IgD-negative memory B cell (primary cell): ENCODE data around the gene PDZD2. TPM values are rescaled to one million over a fixed set of nuclear protein-coding genes. Genes with fewer than 3 reads are reported as not detected.
A peak's percentile ranks its signal among the peaks of the same experiment; 100 is the strongest.

Experiments
- H3K27ac Mint-ChIP-seq, 3 donors: one replicate each; pipeline ENCODE4 v1.8.0; 2020 to 2022; ENCODE audit warnings: mild to moderate bottlenecking in 3 of 3, mixed read lengths in 3 of 3, moderate library complexity in 1 of 3
- H3K27me3 Mint-ChIP-seq: one replicate; pipeline ENCODE4 v1.8.0; 2021; ENCODE audit warnings: mixed read lengths
- H3K36me3 Mint-ChIP-seq: one replicate; pipeline ENCODE4 v1.8.0; 2020; ENCODE audit warnings: mild to moderate bottlenecking, mixed read lengths
- H3K4me1 Mint-ChIP-seq, 3 donors: one replicate each; pipeline ENCODE4 v1.8.0; 2020 to 2022; ENCODE audit warnings: mixed read lengths in 3 of 3, mild to moderate bottlenecking in 1 of 3
- H3K4me3 Mint-ChIP-seq, 4 donors: one replicate each; pipeline ENCODE4 v1.8.0; 2020 to 2022; ENCODE audit warnings: mild to moderate bottlenecking in 4 of 4, mixed read lengths in 4 of 4, moderate library complexity in 3 of 4
- H3K9me3 Mint-ChIP-seq, 3 donors: one replicate each; pipeline ENCODE4 v1.8.0; 2020 to 2021; ENCODE audit warnings: mixed read lengths in 3 of 3, mild to moderate bottlenecking in 1 of 3
- polyA plus RNA-seq: library from polyadenylated mRNA; unstranded; fragments of 300-500 nt; fragmentation: Illumina TruSeq; gene quantifications from one replicate; pipeline ENCODE4 v1.2.3, GENCODE V29; 2021

The PDZD2 gene
- polyA plus RNA-seq, 1 donor from 2014 or later, result 0.16 TPM

GRCh38 chr5:31983851-31984250, 344.9 kb downstream of the PDZD2 start:
- H3K27me3 Mint-ChIP-seq, result peaks cover 2% of the 10 kb centered on the region
- H3K9me3 Mint-ChIP-seq, result peaks cover 2 to 4% (median 3%) of the 10 kb centered on the region in 3 donors
- H3K4me3 Mint-ChIP-seq, result no peak overlapping the region
- no peaks in the 10 kb centered on the region for H3K36me3 Mint-ChIP-seq
- no peaks in the 10 kb centered on the region for H3K4me1 Mint-ChIP-seq
- no peak overlapping the region for H3K27ac Mint-ChIP-seq

GRCh38 chr5:31984691-31985090, 345.8 kb downstream of the PDZD2 start:
- Mint-ChIP-seq H3K4me3 (no peak overlapping the region), H3K9me3 (peaks cover 2 to 4% (median 3%) of the 10 kb centered on the region in 3 donors), H3K4me1 (no peaks in the 10 kb centered on the region), H3K27ac (no peak overlapping the region), H3K36me3 (no peaks in the 10 kb centered on the region), H3K27me3 (peaks cover 2% of the 10 kb centered on the region)

GRCh38 chr5:31986101-31986500, 347.2 kb downstream of the PDZD2 start:
- Mint-ChIP-seq H3K27me3 (peaks cover 2% of the 10 kb centered on the region), H3K36me3 (no peaks in the 10 kb centered on the region), H3K27ac (no peak overlapping the region), H3K9me3 (peaks cover 2 to 4% (median 3%) of the 10 kb centered on the region in 3 donors), H3K4me3 (no peak overlapping the region), H3K4me1 (no peaks in the 10 kb centered on the region)

GRCh38 chr5:31987985-31988710, 349.2 kb downstream of the PDZD2 start:
- no peaks in the 10 kb centered on the region for H3K36me3 Mint-ChIP-seq
- H3K4me1 Mint-ChIP-seq, result peaks cover 0 to 2% (median 2%) of the 10 kb centered on the region in 3 donors
- H3K27me3 Mint-ChIP-seq, result peaks cover 2% of the 10 kb centered on the region
- peaks cover 2 to 4% (median 3%) of the 10 kb centered on the region in 3 donors for H3K9me3 Mint-ChIP-seq
- no peak overlapping the region for H3K27ac Mint-ChIP-seq
- no peak overlapping the region for H3K4me3 Mint-ChIP-seq

GRCh38 chr5:31990081-31990650, 351.2 kb downstream of the PDZD2 start:
- Mint-ChIP-seq H3K4me3 (no peak overlapping the region), H3K27me3 (peaks cover 2% of the 10 kb centered on the region), H3K4me1 (peaks cover 0 to 7% (median 2%) of the 10 kb centered on the region in 3 donors), H3K9me3 (peaks cover 2 to 4% (median 3%) of the 10 kb centered on the region in 3 donors), H3K36me3 (no peaks in the 10 kb centered on the region), H3K27ac (no peak overlapping the region)

GRCh38 chr5:31990701-31991110, 351.8 kb downstream of the PDZD2 start:
- H3K4me1 Mint-ChIP-seq, result peaks cover 0 to 7% (median 2%) of the 10 kb centered on the region in 3 donors
- no peak overlapping the region for H3K4me3 Mint-ChIP-seq
- H3K36me3 Mint-ChIP-seq, result no peaks in the 10 kb centered on the region
- H3K27ac Mint-ChIP-seq, result no peak overlapping the region
- H3K27me3 Mint-ChIP-seq, result peaks cover 2% of the 10 kb centered on the region
- peaks cover 2 to 4% (median 3%) of the 10 kb centered on the region in 3 donors for H3K9me3 Mint-ChIP-seq

- Mint-ChIP-seq H3K9me3 (peaks cover 2 to 4% (median 3%) of the 10 kb centered on the region in 3 donors), H3K4me3 (no peak overlapping the region), H3K4me1 (peaks cover 0 to 7% (median 2%) of the 10 kb centered on the region in 3 donors), H3K27ac (no peak overlapping the region), H3K36me3 (no peaks in the 10 kb centered on the region), H3K27me3 (peaks cover 2% of the 10 kb centered on the region)
Measured at GRCh38 chr5:31992377-31992776, 353.4 kb downstream of the PDZD2 start.

- Mint-ChIP-seq H3K4me3 (no peak overlapping the region), H3K9me3 (peaks cover 0 to 2% (median 0%) of the 10 kb centered on the region in 3 donors), H3K4me1 (peaks cover 0 to 7% (median 2%) of the 10 kb centered on the region in 3 donors)
Measured at GRCh38 chr5:31993165-31993961, 354.4 kb downstream of the PDZD2 start.

GRCh38 chr5:31995006-31995405, 356.1 kb downstream of the PDZD2 start:
- peak overlapping the region in 1 of 4 donors; percentile 5 for H3K4me3 Mint-ChIP-seq
- no peak overlapping the region for H3K27ac Mint-ChIP-seq
- peaks cover 2% of the 10 kb centered on the region for H3K36me3 Mint-ChIP-seq
- peaks cover 2% of the 10 kb centered on the region for H3K27me3 Mint-ChIP-seq
- H3K4me1 Mint-ChIP-seq, result peaks cover 0 to 7% (median 2%) of the 10 kb centered on the region in 3 donors
- H3K9me3 Mint-ChIP-seq, result peaks cover 0 to 2% (median 0%) of the 10 kb centered on the region in 3 donors

More at GRCh38 chr5:31993165-31993961, 354.4 kb downstream of the PDZD2 start:
- Mint-ChIP-seq H3K27me3 (no peaks in the 10 kb centered on the region), H3K27ac (no peak overlapping the region), H3K36me3 (peaks cover 2% of the 10 kb centered on the region)

- Mint-ChIP-seq H3K4me1 (peaks cover 0 to 7% (median 2%) of the 10 kb centered on the region in 3 donors), H3K27me3 (peaks cover 2% of the 10 kb centered on the region), H3K27ac (no peak overlapping the region), H3K9me3 (peaks cover 0 to 2% (median 0%) of the 10 kb centered on the region in 3 donors), H3K36me3 (peaks cover 2% of the 10 kb centered on the region), H3K4me3 (no peak overlapping the region)
Measured at GRCh38 chr5:31995714-31996113, 356.8 kb downstream of the PDZD2 start.

GRCh38 chr5:31996909-31997308, 358.0 kb downstream of the PDZD2 start:
- H3K9me3 Mint-ChIP-seq, result peaks cover 0 to 5% (median 0%) of the 10 kb centered on the region in 3 donors
- H3K4me1 Mint-ChIP-seq, result peaks cover 0 to 7% (median 2%) of the 10 kb centered on the region in 3 donors
- no peak overlapping the region for H3K4me3 Mint-ChIP-seq
- peaks cover 2% of the 10 kb centered on the region for H3K36me3 Mint-ChIP-seq
- peaks cover 2% of the 10 kb centered on the region for H3K27me3 Mint-ChIP-seq
- no peak overlapping the region for H3K27ac Mint-ChIP-seq

- no peak overlapping the region for H3K4me3 Mint-ChIP-seq
- H3K27ac Mint-ChIP-seq, result peak overlapping the region in 1 of 3 donors; percentile 71
- peaks cover 2% of the 10 kb centered on the region for H3K36me3 Mint-ChIP-seq
- peaks cover 0 to 5% (median 0%) of the 10 kb centered on the region in 3 donors for H3K9me3 Mint-ChIP-seq
- no peaks in the 10 kb centered on the region for H3K4me1 Mint-ChIP-seq
- peaks cover 2% of the 10 kb centered on the region for H3K27me3 Mint-ChIP-seq
Measured at GRCh38 chr5:31999470-31999869, 360.5 kb downstream of the PDZD2 start.

- peaks cover 0 to 5% (median 0%) of the 10 kb centered on the region in 3 donors for H3K9me3 Mint-ChIP-seq
- no peak overlapping the region for H3K4me3 Mint-ChIP-seq
- H3K27me3 Mint-ChIP-seq, result peaks cover 2% of the 10 kb centered on the region
- no peak overlapping the region for H3K27ac Mint-ChIP-seq
- peaks cover 0 to 2% (median 1%) of the 10 kb centered on the region in 3 donors for H3K4me1 Mint-ChIP-seq
- peaks cover 2% of the 10 kb centered on the region for H3K36me3 Mint-ChIP-seq
Measured at GRCh38 chr5:32000731-32001130, 361.8 kb downstream of the PDZD2 start.

GRCh38 chr5:32001284-32001683, 362.4 kb downstream of the PDZD2 start:
- no peak overlapping the region for H3K4me3 Mint-ChIP-seq
- peaks cover 2% of the 10 kb centered on the region for H3K27me3 Mint-ChIP-seq
- H3K9me3 Mint-ChIP-seq, result peaks cover 0 to 5% (median 0%) of the 10 kb centered on the region in 3 donors
- peak overlapping the region in 1 of 3 donors; percentile 36 for H3K27ac Mint-ChIP-seq
- H3K36me3 Mint-ChIP-seq, result peaks cover 2% of the 10 kb centered on the region
- H3K4me1 Mint-ChIP-seq, result peaks cover 0 to 2% (median 1%) of the 10 kb centered on the region in 3 donors

- H3K4me1 Mint-ChIP-seq, result peaks cover 0 to 2% (median 1%) of the 10 kb centered on the region in 3 donors
- H3K36me3 Mint-ChIP-seq, result peaks cover 2% of the 10 kb centered on the region
- no peak overlapping the region for H3K4me3 Mint-ChIP-seq
- H3K27ac Mint-ChIP-seq, result peak overlapping the region in 1 of 3 donors; percentile 36
- peaks cover 0 to 5% (median 0%) of the 10 kb centered on the region in 3 donors for H3K9me3 Mint-ChIP-seq
- H3K27me3 Mint-ChIP-seq, result peaks cover 2% of the 10 kb centered on the region
Measured at GRCh38 chr5:32001707-32002106, 362.8 kb downstream of the PDZD2 start.
